Measurements from ENCODE around the gene MEGF6.

DNA sequence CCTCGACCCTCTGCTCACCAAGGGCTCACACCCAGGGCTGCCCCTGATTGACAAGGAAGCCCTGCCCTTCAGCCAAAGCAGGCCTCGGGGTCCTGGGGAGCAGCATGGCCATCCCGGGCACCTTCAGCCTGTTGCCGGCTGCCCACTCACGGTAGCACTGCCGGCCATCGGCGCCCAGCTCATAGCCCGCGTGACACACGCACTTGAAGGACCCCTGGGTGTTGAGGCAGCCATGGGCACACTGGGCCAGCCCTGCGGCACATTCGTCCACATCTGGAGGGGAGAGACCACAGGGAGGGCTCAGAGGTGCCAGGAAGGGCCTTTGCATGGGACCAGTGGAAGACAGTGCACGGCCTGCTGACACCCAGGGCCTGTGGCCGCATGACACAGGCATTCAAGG is 99.5 kb downstream of the MEGF6 start:
- TF ChIP-seq CTCF (optimal IDR thresholded peaks at IDR 0.05 in 1 of 3, IDR thresholded peaks at IDR 0.05 in 1 of 3, conservative IDR thresholded peaks at IDR 0.05 in 1 of 3; ENCODE audit: extremely low read depth in 1 of 3, insufficient read depth in 2 of 3, low read length in 3 of 3): no peak
- no peak for TF ChIP-seq EZH2 (IDR thresholded peaks at IDR 0.05; ENCODE audit: low read length)
